MCF 10A (cell line): ENCODE measurements around the gene GPR12. TPM values are rescaled to one million over a fixed set of nuclear protein-coding genes. Genes with fewer than 3 reads are reported as not detected.

Experiments
- BruUV-seq: library from RNA; stranded (reverse); fragments of 400-500 nt; replicated peaks from 2 replicates; lab custom pipeline; 2021; lab: Mats Ljungman, UMichigan
- CTCF ChIA-PET: fragments of 300-600 bp; sonication (Branson Sonifier 250); formaldehyde crosslinking; extraction: SDS; loops from one replicate; lab custom pipeline; 2021; ENCODE audit warnings: antibody characterized with exemption, inconsistent platforms; lab: Yijun Ruan, JAX
- POLR2A ChIA-PET: fragments of 300-600, 350-650 bp; sonication (Branson Sonifier 250); formaldehyde crosslinking; extraction: SDS; loops from one replicate; lab custom pipeline; 2020; ENCODE audit warnings: antibody characterized with exemption, inconsistent platforms; lab: Yijun Ruan, JAX
- DNase-seq: peaks from one replicate; pipeline ENCODE4 v3.0.0-alpha.2; 2018; ENCODE audit not compliant: unreplicated experiment
- H3K27ac Mint-ChIP-seq: one replicate; pipeline ENCODE4 v1.8.0; 2022; ENCODE audit warnings: mild to moderate bottlenecking, low read depth, mixed read lengths; ENCODE audit not compliant: unreplicated experiment
- H3K27me3 Mint-ChIP-seq: one replicate; pipeline ENCODE4 v1.8.0; 2022; ENCODE audit warnings: mixed read lengths; ENCODE audit not compliant: insufficient read depth, unreplicated experiment
- H3K36me3 Mint-ChIP-seq: one replicate; pipeline ENCODE4 v1.8.0; 2022; ENCODE audit warnings: mild to moderate bottlenecking, moderate library complexity, mixed read lengths; ENCODE audit not compliant: insufficient read depth, unreplicated experiment
- H3K4me1 Mint-ChIP-seq: one replicate; pipeline ENCODE4 v1.8.0; 2022; ENCODE audit warnings: mixed read lengths; ENCODE audit not compliant: insufficient read depth, unreplicated experiment
- H3K4me3 Mint-ChIP-seq: one replicate; pipeline ENCODE4 v1.8.0; 2022; ENCODE audit warnings: mild to moderate bottlenecking, moderate library complexity, mixed read lengths; ENCODE audit not compliant: unreplicated experiment
- H3K9me3 Mint-ChIP-seq: one replicate; pipeline ENCODE4 v1.8.0; 2022; ENCODE audit warnings: mixed read lengths; ENCODE audit not compliant: unreplicated experiment
- CTCF ChIP-seq: fragments of 200-600 bp; IDR thresholded peaks from one replicate; pipeline ENCODE4 v1.8.0; 2022; ENCODE audit warnings: antibody characterized with exemption, mild to moderate bottlenecking; ENCODE audit not compliant: unreplicated experiment
- intact Hi-C: fragments of 100-400 bp; cut with micrococcal nuclease; formaldehyde crosslinking; loops from 2 replicates; pipeline ENCODE4 v1.14.1; 2022
- total RNA-seq: library from RNA; stranded (reverse); gene quantifications from 2 replicates; pipeline ENCODE4 v1.2.3, GENCODE V29; 2022

GPR12 gene
- total RNA-seq, 1 experiment from 2014 or later: not detected

DNA sequence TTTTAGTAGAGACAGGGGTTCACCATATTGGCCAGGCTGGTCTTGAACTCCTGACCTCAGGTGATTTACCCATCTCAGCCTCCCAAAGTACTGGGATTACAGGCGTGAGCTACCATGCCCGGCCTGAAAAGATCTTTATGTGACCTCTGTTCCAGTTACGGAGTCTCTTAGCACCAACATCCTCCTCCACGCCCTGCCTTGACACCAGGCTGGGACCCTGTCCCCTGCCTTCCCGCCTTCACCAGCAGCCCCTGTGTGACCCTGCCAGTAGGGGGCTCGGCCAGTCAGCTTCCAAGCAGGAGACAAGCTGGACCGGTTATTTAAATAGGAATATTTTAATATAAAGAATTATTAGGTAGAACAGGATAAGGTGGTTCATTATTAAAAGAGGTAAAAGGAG, 54.2 kb downstream of the GPR12 start:
- BruUV-seq: no TSS peak
- H3K9me3 Mint-ChIP-seq: no peaks in the 10 kb centered on the region
- no peak overlapping the region for H3K4me3 Mint-ChIP-seq
- no peaks in the 10 kb centered on the region for H3K36me3 Mint-ChIP-seq
- H3K27ac Mint-ChIP-seq: no peak overlapping the region
- no peaks in the 10 kb centered on the region for H3K4me1 Mint-ChIP-seq
- peaks cover 33% of the 10 kb centered on the region for H3K27me3 Mint-ChIP-seq
- no peak for TF ChIP-seq CTCF
- ChIA-PET POLR2A (no interaction called here), CTCF (interaction anchor here (0.7 to 5.7 kb wide), 12 partner anchors 12 to 604 kb away, joined by 3 to 57 read pairs (median 3); no protein-coding TSS in a partner anchor)
- intact Hi-C loops: no loop called here
- DNase-seq: no peak

DNA sequence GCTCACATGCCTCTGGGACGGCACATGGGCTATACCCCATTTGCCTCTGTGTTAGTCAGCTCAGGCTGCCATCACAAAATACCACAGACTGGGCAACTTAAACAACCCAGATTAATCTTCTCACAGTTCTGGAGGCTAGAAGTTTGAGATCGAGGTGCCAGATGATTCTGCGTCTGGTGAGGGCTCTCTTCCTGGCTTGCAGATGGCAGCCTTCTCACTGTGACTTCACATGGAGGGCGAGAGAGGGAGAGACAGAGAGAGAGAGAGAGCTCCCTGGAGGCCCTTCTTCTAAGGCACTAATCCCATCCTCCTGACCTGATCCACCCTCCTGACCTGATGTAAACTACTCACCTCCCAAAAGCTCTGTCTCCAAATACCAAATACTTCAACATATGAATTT, 55.0 kb downstream of the GPR12 start:
- Mint-ChIP-seq H3K36me3 (no peaks in the 10 kb centered on the region), H3K4me3 (no peak overlapping the region), H3K4me1 (no peaks in the 10 kb centered on the region), H3K9me3 (no peaks in the 10 kb centered on the region), H3K27ac (no peak overlapping the region), H3K27me3 (peaks cover 33% of the 10 kb centered on the region)
- ChIA-PET CTCF (interaction anchor here (0.6 to 5.7 kb wide), 9 partner anchors 13 to 265 kb away, joined by 3 to 57 read pairs (median 5); no protein-coding TSS in a partner anchor), POLR2A (no interaction called here)
- BruUV-seq: no TSS peak
- no peak for DNase-seq
- TF ChIP-seq CTCF: no peak
- intact Hi-C loops: no loop called here

Other genes starting within 250 kb of the GPR12 start
- gene WASF3, start 203.1 kb downstream of the GPR12 start, total RNA-seq: 21.8 and 24.0 TPM in 2 replicates